Sigmoid colon (tissue), 7 donors: ENCODE measurements around the gene SLC4A7. TPM values are rescaled to one million over a fixed set of nuclear protein-coding genes. Genes with fewer than 3 reads are reported as not detected.
"Not testable (repeated sequence)": the region's sequence is repeated elsewhere in the genome, so short reads cannot be mapped to it uniquely, and the experiment has no call there.

Source experiments
- DNase-seq: peaks from one replicate; pipeline ENCODE4 v3.0.0-alpha.2; 2019
- H3K27ac ChIP-seq, 4 donors: fragments of 200-600 bp; sonication (generic); one replicate each; pipeline ENCODE4 v1.5.1; 2016 to 2019; ENCODE audit warnings: mild to moderate bottlenecking in 1 of 4
- H3K27me3 ChIP-seq, 3 donors: fragments of 200-600 bp; sonication (generic); one replicate each; pipeline ENCODE4 v1.5.1; 2019; ENCODE audit warnings: mild to moderate bottlenecking in 1 of 3
- H3K36me3 ChIP-seq, 4 donors: fragments of 200-600 bp; sonication (generic); one replicate each; pipeline ENCODE4 v1.5.1; 2016 to 2019
- H3K4me1 ChIP-seq, 4 donors: fragments of 200-600 bp; sonication (generic); one replicate each; pipeline ENCODE4 v1.5.1; 2017 to 2019
- H3K4me3 ChIP-seq, 4 donors: fragments of 200-600 bp; sonication (generic); one replicate each; pipeline ENCODE4 v1.5.1; 2017 to 2019; ENCODE audit warnings: mild to moderate bottlenecking in 2 of 4, moderate library complexity in 1 of 4
- H3K9me3 ChIP-seq, 4 donors: fragments of 200-600 bp in 3 of 4; sonication (generic) in 3 of 4; one replicate each; pipeline versions ENCODE4 v1.5.1 to v1.6.1; 2013 to 2019
- EP300 ChIP-seq, 4 donors: sonication (generic); formaldehyde crosslinking; IDR thresholded peaks; one replicate each; pipeline ENCODE4 v1.6.1; 2017; ENCODE audit warnings: antibody characterized with exemption in 4 of 4
- POLR2A ChIP-seq, 2 donors: fragments of 450-650 bp; IDR thresholded peaks; one replicate each; pipeline ENCODE4 v1.6.1; 2016; ENCODE audit warnings: antibody characterized with exemption in 2 of 2, mild to moderate bottlenecking in 2 of 2, moderate library complexity in 2 of 2
- POLR2AphosphoS5 ChIP-seq, 4 donors: sonication (generic); formaldehyde crosslinking; IDR thresholded peaks; one replicate each; pipeline ENCODE4 v1.6.1; 2017; ENCODE audit warnings: antibody characterized with exemption in 4 of 4
- WGBS, 2 donors: extraction: QIAGEN DNeasy Blood & Tissue Kit; methylation state at CpG; one replicate each; pipeline ENCODE4 v1.1.7; 2013; 5-methylcytosine and 5-hydroxymethylcytosine counted together
- intact Hi-C: fragments of 100-400 bp; cut with DNase I; formaldehyde crosslinking; loops from one replicate; pipeline ENCODE4 v1.15.1; 2023
- polyA plus RNA-seq, 3 donors: library from polyadenylated mRNA; stranded (reverse); fragments of 200-250 nt; gene quantifications; one replicate each; pipeline ENCODE4 v1.2.3, GENCODE V29; 2013
- total RNA-seq, 4 donors: library from RNA; depleted of rRNA; stranded (reverse); fragments of >200 nt; gene quantifications; one replicate each; pipeline ENCODE4 v1.1.0, GENCODE V29; 2016
- TF ChIP-seq, protein P1 (sequence below), 4 experiments: fragments of 450-650 bp in 3 of 4; fragments of 200-600 bp in 1 of 4; IDR thresholded peaks; one replicate each; pipeline ENCODE4 v1.5.1; 2016 to 2019; ENCODE audit warnings: antibody characterized with exemption in 4 of 4, mild to moderate bottlenecking in 3 of 4, moderate library complexity in 2 of 4
- donor health status: healthy with polysubstance abuse.
- donor health status: Bipolar disorder and iron deficiency.
- donor health status: healthy.

SLC4A7 gene
- total RNA-seq (10 to 100 TPM; 63.8 to 91.0 (median 75.1) TPM), polyA plus RNA-seq (1 to 10 TPM; 1.6 to 6.3 (median 2.4) TPM)

- 0 to 1% methylated on average over 100 of the region's 100 CpGs for WGBS, 2 donors
- Histone ChIP-seq H3K4me3 (peak within 1 kb of the TSS; percentile 62 to 99 (median 71)), H3K9me3 (no peaks in the 10 kb centered on the region), H3K27me3 (no peaks in the 10 kb centered on the region), H3K4me1 (peaks cover 0 to 53% (median 42%) of the 10 kb centered on the region in 4 donors), H3K27ac (peak within 1 kb of the TSS; percentile 94 to 99 (median 95)), H3K36me3 (no peaks in the 10 kb centered on the region)
- intact Hi-C loops, result loop anchor here (2.0 to 10.0 kb wide), 5 partner anchors 83 to 1689 kb away; partner anchors contain the start of gene OXSM
- TF ChIP-seq POLR2A (IDR thresholded peaks at IDR 0.05) (peak; percentile 70 to 85), EP300 (IDR thresholded peaks at IDR 0.05) (peak in 1 of 4 donors; percentile 24), POLR2AphosphoS5 (IDR thresholded peaks at IDR 0.05) (peak; percentile 97 to 99 (median 98))
- TF ChIP-seq, protein P1, sequence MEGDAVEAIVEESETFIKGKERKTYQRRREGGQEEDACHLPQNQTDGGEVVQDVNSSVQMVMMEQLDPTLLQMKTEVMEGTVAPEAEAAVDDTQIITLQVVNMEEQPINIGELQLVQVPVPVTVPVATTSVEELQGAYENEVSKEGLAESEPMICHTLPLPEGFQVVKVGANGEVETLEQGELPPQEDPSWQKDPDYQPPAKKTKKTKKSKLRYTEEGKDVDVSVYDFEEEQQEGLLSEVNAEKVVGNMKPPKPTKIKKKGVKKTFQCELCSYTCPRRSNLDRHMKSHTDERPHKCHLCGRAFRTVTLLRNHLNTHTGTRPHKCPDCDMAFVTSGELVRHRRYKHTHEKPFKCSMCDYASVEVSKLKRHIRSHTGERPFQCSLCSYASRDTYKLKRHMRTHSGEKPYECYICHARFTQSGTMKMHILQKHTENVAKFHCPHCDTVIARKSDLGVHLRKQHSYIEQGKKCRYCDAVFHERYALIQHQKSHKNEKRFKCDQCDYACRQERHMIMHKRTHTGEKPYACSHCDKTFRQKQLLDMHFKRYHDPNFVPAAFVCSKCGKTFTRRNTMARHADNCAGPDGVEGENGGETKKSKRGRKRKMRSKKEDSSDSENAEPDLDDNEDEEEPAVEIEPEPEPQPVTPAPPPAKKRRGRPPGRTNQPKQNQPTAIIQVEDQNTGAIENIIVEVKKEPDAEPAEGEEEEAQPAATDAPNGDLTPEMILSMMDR (IDR thresholded peaks at IDR 0.05), result no peak
- peak; percentile 99 for DNase-seq
These were observed at the start of gene SLC4A7 for GRCh38 chr3:27484015-27484844. SLC4A7 (minus strand) TSS chr3:27484384; CDS start chr3:27484126, 258 bp downstream.

DNA sequence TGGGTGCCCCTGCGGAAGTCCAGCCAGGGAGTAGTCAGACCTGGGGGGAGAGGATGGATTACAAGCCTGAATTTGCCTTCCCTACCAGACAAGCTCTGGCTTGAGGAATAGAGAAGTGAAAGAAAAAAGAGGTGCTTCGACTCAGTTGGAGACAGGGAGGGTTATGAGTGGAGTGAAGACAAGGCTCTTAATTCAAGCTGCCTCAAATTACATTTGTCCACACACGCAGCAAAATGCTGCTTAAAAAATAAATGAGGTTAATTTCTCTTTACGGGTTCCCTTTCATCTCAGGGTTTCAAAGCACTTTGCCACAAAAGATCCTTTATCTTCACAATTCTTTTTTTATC lies 49.0 kb upstream of the SLC4A7 start:
- no peaks in the 10 kb centered on the region for H3K9me3 ChIP-seq
- 32 to 57% methylated on average over 4 of the region's 4 CpGs for WGBS, 2 donors
- H3K4me3 ChIP-seq, result no peak overlapping the region
- H3K4me1 ChIP-seq, result peaks cover 0 to 52% (median 33%) of the 10 kb centered on the region in 4 donors
- no peaks in the 10 kb centered on the region for H3K36me3 ChIP-seq
- H3K27me3 ChIP-seq, result no peaks in the 10 kb centered on the region
- TF ChIP-seq POLR2AphosphoS5 (IDR thresholded peaks at IDR 0.05) (no peak), EP300 (IDR thresholded peaks at IDR 0.05) (no peak), POLR2A (IDR thresholded peaks at IDR 0.05) (no peak)
- TF ChIP-seq, protein P1 (IDR thresholded peaks at IDR 0.05), result no peak
- DNase-seq, result no peak
- intact Hi-C loops, result loop anchor here (5.0 kb wide), 2 partner anchors 34 to 99 kb away; no protein-coding TSS in a partner anchor
- peak overlapping the region; percentile 65 to 83 (median 76) for H3K27ac ChIP-seq

- DNase-seq, result no peak
- WGBS, 2 donors, result 94 to 96% methylated on average over 8 of the region's 8 CpGs
- Histone ChIP-seq H3K4me3 (no peak overlapping the region), H3K27ac (peak overlapping the region; percentile 65 to 83 (median 76)), H3K4me1 (peaks cover 0 to 52% (median 33%) of the 10 kb centered on the region in 4 donors), H3K27me3 (no peaks in the 10 kb centered on the region), H3K9me3 (no peaks in the 10 kb centered on the region), H3K36me3 (no peaks in the 10 kb centered on the region)
- no peak for TF ChIP-seq POLR2AphosphoS5 (IDR thresholded peaks at IDR 0.05)
- intact Hi-C loops, result loop anchor here (5.0 kb wide), 2 partner anchors 35 to 100 kb away; no protein-coding TSS in a partner anchor
These were observed 48.5 kb upstream of the SLC4A7 start for GRCh38 chr3:27532426-27533260.

GRCh38 chr3:27531193-27531751 lies 47.1 kb upstream of the SLC4A7 start:
- not testable (repeated sequence) for H3K9me3 ChIP-seq, DNase-seq, H3K4me3 ChIP-seq, H3K27me3 ChIP-seq, H3K36me3 ChIP-seq
- H3K4me1 ChIP-seq, result peaks cover 0 to 42% (median 29%) of the 10 kb centered on the region in 4 donors
- H3K27ac ChIP-seq, result peak overlapping the region in 3 of 4 donors; percentile 11 to 39 (median 25)
- 95% methylated on average over 8 of the region's 8 CpGs for WGBS, 2 donors
- intact Hi-C loops, result loop anchor here (5.0 kb wide), 2 partner anchors 36 to 101 kb away; no protein-coding TSS in a partner anchor

DNA sequence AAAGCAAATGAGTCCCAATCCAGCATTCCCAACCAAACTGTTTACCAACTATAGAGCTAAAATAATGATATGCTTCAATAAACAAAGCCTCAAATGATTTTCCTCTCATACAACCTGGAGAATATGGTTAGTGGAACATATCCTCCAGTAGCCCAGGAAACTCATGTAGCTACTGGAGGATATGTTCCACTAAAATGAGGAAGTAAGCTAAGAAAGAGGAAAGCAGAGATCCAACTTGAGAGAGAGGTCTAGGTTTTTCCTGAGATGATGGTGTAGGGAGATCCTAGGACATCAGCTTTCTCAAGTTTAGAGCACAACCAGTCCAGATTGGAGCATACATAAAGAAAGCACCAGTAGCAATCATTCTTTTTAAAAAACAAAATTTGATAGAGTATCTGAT lies 44.6 kb upstream of the SLC4A7 start:
- peaks cover 0 to 29% (median 20%) of the 10 kb centered on the region in 4 donors for H3K4me1 ChIP-seq
- intact Hi-C loops, result no loop called here
- H3K36me3 ChIP-seq, result no peaks in the 10 kb centered on the region
- TF ChIP-seq POLR2A (IDR thresholded peaks at IDR 0.05) (no peak), POLR2AphosphoS5 (IDR thresholded peaks at IDR 0.05) (no peak), EP300 (IDR thresholded peaks at IDR 0.05) (no peak)
- TF ChIP-seq, protein P1 (IDR thresholded peaks at IDR 0.05), result no peak
- no peak overlapping the region for H3K4me3 ChIP-seq
- no peaks in the 10 kb centered on the region for H3K9me3 ChIP-seq
- H3K27ac ChIP-seq, result no peak overlapping the region
- H3K27me3 ChIP-seq, result no peaks in the 10 kb centered on the region
- DNase-seq, result no peak
